Transverse colon (tissue), 4 donors: ENCODE results near the gene KHDRBS1. TPM values are rescaled to one million over a fixed set of nuclear protein-coding genes. Genes with fewer than 3 reads are reported as not detected.

ENCODE experiments used
- DNase-seq: peaks from one replicate; pipeline ENCODE4 v3.0.0-alpha.2; 2019
- H3K27ac ChIP-seq, 4 donors: fragments of 200-600 bp; sonication (generic); 2 replicates each; pipeline ENCODE4 v1.5.1; 2016 to 2018; ENCODE audit warnings: inconsistent platforms in 4 of 4
- H3K27me3 ChIP-seq: fragments of 200-600 bp; sonication (generic); 2 replicates; pipeline ENCODE4 v1.5.1; 2017; ENCODE audit warnings: inconsistent platforms
- H3K36me3 ChIP-seq, 4 donors: fragments of 200-600 bp; sonication (generic); 2 replicates each; pipeline ENCODE4 v1.5.1; 2017 to 2019; ENCODE audit warnings: inconsistent platforms in 4 of 4
- H3K4me1 ChIP-seq, 4 donors: fragments of 200-600 bp; sonication (generic); 2 replicates each; pipeline ENCODE4 v1.5.1; 2017 to 2020; ENCODE audit warnings: inconsistent platforms in 4 of 4
- H3K4me3 ChIP-seq, 4 donors: fragments of 200-600 bp; sonication (generic); 1 replicate in 1 of 4; 2 replicates in 3 of 4; pipeline versions ENCODE4 v1.5.1 to v1.6.1; 2017 to 2019; ENCODE audit warnings: inconsistent platforms in 4 of 4
- H3K9me3 ChIP-seq, 2 donors: fragments of 200-600 bp; sonication (generic); 2 replicates each; pipeline ENCODE4 v1.5.1; 2017 to 2019; ENCODE audit warnings: inconsistent platforms in 2 of 2
- CTCF ChIP-seq, 5 experiments: fragments of 200-600 bp in 3 of 5; fragments of 450-650 bp in 2 of 5; sonication (generic) in 3 of 5; IDR thresholded peaks; 1 replicate in 2 of 5; 2 replicates in 3 of 5; pipeline ENCODE4 v1.5.1; 2016 to 2017; ENCODE audit warnings: antibody characterized with exemption in 5 of 5, inconsistent platforms in 3 of 5, mild to moderate bottlenecking in 2 of 5, moderate library complexity in 1 of 5
- EP300 ChIP-seq: sonication (generic); formaldehyde crosslinking; IDR thresholded peaks from one replicate; pipeline ENCODE4 v1.6.1; 2017; ENCODE audit warnings: antibody characterized with exemption, low read depth
- POLR2A ChIP-seq: fragments of 450-650 bp; IDR thresholded peaks from one replicate; pipeline ENCODE4 v1.6.1; 2016; ENCODE audit warnings: antibody characterized with exemption, mild to moderate bottlenecking, moderate library complexity
- POLR2AphosphoS5 ChIP-seq, 3 donors: sonication (generic); formaldehyde crosslinking; IDR thresholded peaks; one replicate each; pipeline ENCODE4 v1.6.1; 2016; ENCODE audit warnings: antibody characterized with exemption in 3 of 3
- WGBS, 2 donors: methylation state at CpG; one replicate each; pipeline ENCODE4 v1.1.5; 2018; ENCODE audit warnings: low coverage in 1 of 2; 5-methylcytosine and 5-hydroxymethylcytosine counted together
- in situ Hi-C, 4 donors: fragments of 200-750 bp; cut with MboI; loops; one replicate each; pipeline versions ENCODE4 v1.15.0 to v1.15.1; 2017; ENCODE audit warnings: low sequenced_read_pairs in 3 of 4, low pct_ligation_motif_present in 1 of 4, low pct_unique_long_range_greater_than_20kb in 1 of 4
- intact Hi-C: fragments of 100-400 bp; cut with DNase I; formaldehyde crosslinking; loops from one replicate; pipeline ENCODE4 v1.15.1; 2023; ENCODE audit warnings: low total_unique reads
- total RNA-seq, 4 donors: library from RNA; depleted of rRNA; stranded (reverse); fragments of >200 nt; gene quantifications; one replicate each; pipeline ENCODE4 v1.1.0, GENCODE V29; 2016

Gene KHDRBS1
- total RNA-seq, 4 donors from 2014 or later = 49.3 to 83.4 (median 57.1) TPM

- H3K36me3 ChIP-seq = peaks cover 0 to 70% (median 33%) of the 10 kb centered on the region in 4 donors
- in situ Hi-C loops (no loop called here), intact Hi-C loops (no loop called here)
- no peak overlapping the region for H3K4me3 ChIP-seq
- peaks cover 7 to 30% (median 18%) of the 10 kb centered on the region in 4 donors for H3K4me1 ChIP-seq
- no peaks in the 10 kb centered on the region for H3K27me3 ChIP-seq
- no peaks in the 10 kb centered on the region for H3K9me3 ChIP-seq
- no peak for TF ChIP-seq POLR2AphosphoS5 (IDR thresholded peaks at IDR 0.05)
- TF ChIP-seq CTCF (IDR thresholded peaks at IDR 0.05) = no peak
- no peak for TF ChIP-seq EP300
- 87 to 100% methylated on average over 1 to 3 of the region's 3 CpGs for WGBS, 2 donors
- no peak overlapping the region for H3K27ac ChIP-seq
- no peak for DNase-seq
Measured at GRCh38 chr1:32035119-32035518, 21.5 kb downstream of the KHDRBS1 start.

GRCh38 chr1:32040711-32041110 lies 27.0 kb downstream of the KHDRBS1 start:
- no peaks in the 10 kb centered on the region for H3K9me3 ChIP-seq
- no peak for TF ChIP-seq POLR2AphosphoS5 (IDR thresholded peaks at IDR 0.05)
- no peak for TF ChIP-seq CTCF (IDR thresholded peaks at IDR 0.05)
- no peak for TF ChIP-seq EP300
- TF ChIP-seq POLR2A = no peak
- in situ Hi-C loops = no loop called here
- DNase-seq = no peak
- no peak overlapping the region for H3K27ac ChIP-seq
- peaks cover 0 to 4% (median 0%) of the 10 kb centered on the region in 4 donors for H3K4me1 ChIP-seq
- 95% methylated on average over 3 of the region's 3 CpGs; no CpG with 5 or more reads in 1 of the 2 donors for WGBS, 2 donors
- intact Hi-C loops = no loop called here
- H3K36me3 ChIP-seq = peaks cover 0 to 77% (median 28%) of the 10 kb centered on the region in 4 donors
- no peak overlapping the region for H3K4me3 ChIP-seq
- no peaks in the 10 kb centered on the region for H3K27me3 ChIP-seq

- H3K27me3 ChIP-seq = no peaks in the 10 kb centered on the region
- no peak for DNase-seq
- peaks cover 0 to 1% (median 0%) of the 10 kb centered on the region in 4 donors for H3K4me1 ChIP-seq
- no peak for TF ChIP-seq POLR2A
- TF ChIP-seq EP300 = no peak
- no peak for TF ChIP-seq CTCF (IDR thresholded peaks at IDR 0.05)
- TF ChIP-seq POLR2AphosphoS5 (IDR thresholded peaks at IDR 0.05) = no peak
- intact Hi-C loops = no loop called here
- H3K27ac ChIP-seq = no peak overlapping the region
- peaks cover 0 to 79% (median 27%) of the 10 kb centered on the region in 4 donors for H3K36me3 ChIP-seq
- no peaks in the 10 kb centered on the region for H3K9me3 ChIP-seq
- 81 to 100% methylated on average over 4 to 5 of the region's 5 CpGs for WGBS, 2 donors
- H3K4me3 ChIP-seq = no peak overlapping the region
- in situ Hi-C loops = no loop called here
Measured at GRCh38 chr1:32042330-32042729, 28.7 kb downstream of the KHDRBS1 start.

GRCh38 chr1:32044234-32044633 lies 30.6 kb downstream of the KHDRBS1 start:
- in situ Hi-C loops (no loop called here), intact Hi-C loops (no loop called here)
- Histone ChIP-seq H3K36me3 (peaks cover 0 to 60% (median 17%) of the 10 kb centered on the region in 4 donors), H3K4me1 (no peaks in the 10 kb centered on the region), H3K27me3 (no peaks in the 10 kb centered on the region), H3K4me3 (no peak overlapping the region), H3K9me3 (no peaks in the 10 kb centered on the region), H3K27ac (no peak overlapping the region)
- WGBS, 2 donors = 86 to 100% methylated on average over 1 of the region's 1 CpG
- no peak for DNase-seq
- TF ChIP-seq POLR2AphosphoS5 (IDR thresholded peaks at IDR 0.05) (no peak), EP300 (no peak), POLR2A (no peak), CTCF (IDR thresholded peaks at IDR 0.05) (no peak)
